Endothelial cell of umbilical vein (primary cell): ENCODE data around the gene PINK1.
"Not testable (repeated sequence)": the region's sequence is repeated elsewhere in the genome, so short reads cannot be mapped to it uniquely, and the experiment has no call there.

Experiments
- EZH2 ChIP-seq: IDR thresholded peaks from 2 replicates; pipeline ENCODE4 v1.6.1; 2012; ENCODE audit warnings: borderline replicate concordance, low read depth, mild to moderate bottlenecking, moderate library complexity, low read length, inconsistent platforms; ENCODE audit not compliant: severe bottlenecking
- GATA2 ChIP-seq: IDR thresholded peaks from 2 replicates; pipeline ENCODE4 v1.7.0; 2011; ENCODE audit warnings: low read depth, mild to moderate bottlenecking, moderate library complexity, mixed read lengths, low read length; ENCODE audit not compliant: insufficient read length, insufficient read depth
- POLR2A ChIP-seq: IDR thresholded peaks from 2 replicates; pipeline ENCODE4 v1.6.1; 2012; ENCODE audit warnings: low read depth, mild to moderate bottlenecking, control low read depth, low read length
- POLR2AphosphoS5 ChIP-seq: IDR thresholded peaks from 2 replicates; pipeline ENCODE4 v1.6.1; 2012; ENCODE audit warnings: low read depth, mild to moderate bottlenecking, control low read depth, low read length, moderate library complexity; ENCODE audit not compliant: insufficient read depth
- TF ChIP-seq, protein P1 (sequence below), 2 donors: IDR thresholded peaks; 1 replicate in 1 of 2; 2 replicates in 1 of 2; pipeline ENCODE4 v1.5.1; 2011; ENCODE audit warnings: low read length in 2 of 2, mild to moderate bottlenecking in 2 of 2, moderate library complexity in 2 of 2, control low read depth in 1 of 2, inconsistent platforms in 1 of 2, low read depth in 1 of 2; ENCODE audit not compliant: insufficient read depth in 1 of 2; ENCODE audit errors: extremely low read depth in 1 of 2
- TF ChIP-seq, protein P2 (sequence below): IDR thresholded peaks from 2 replicates; pipeline ENCODE4 v1.6.1; 2011; ENCODE audit not compliant: insufficient read depth, insufficient read length

GRCh38 chr1:20673626-20674025 lies 40.4 kb downstream of the PINK1 start:
- not testable (repeated sequence) for TF ChIP-seq POLR2A, EZH2, POLR2AphosphoS5, GATA2
- TF ChIP-seq, protein P1, sequence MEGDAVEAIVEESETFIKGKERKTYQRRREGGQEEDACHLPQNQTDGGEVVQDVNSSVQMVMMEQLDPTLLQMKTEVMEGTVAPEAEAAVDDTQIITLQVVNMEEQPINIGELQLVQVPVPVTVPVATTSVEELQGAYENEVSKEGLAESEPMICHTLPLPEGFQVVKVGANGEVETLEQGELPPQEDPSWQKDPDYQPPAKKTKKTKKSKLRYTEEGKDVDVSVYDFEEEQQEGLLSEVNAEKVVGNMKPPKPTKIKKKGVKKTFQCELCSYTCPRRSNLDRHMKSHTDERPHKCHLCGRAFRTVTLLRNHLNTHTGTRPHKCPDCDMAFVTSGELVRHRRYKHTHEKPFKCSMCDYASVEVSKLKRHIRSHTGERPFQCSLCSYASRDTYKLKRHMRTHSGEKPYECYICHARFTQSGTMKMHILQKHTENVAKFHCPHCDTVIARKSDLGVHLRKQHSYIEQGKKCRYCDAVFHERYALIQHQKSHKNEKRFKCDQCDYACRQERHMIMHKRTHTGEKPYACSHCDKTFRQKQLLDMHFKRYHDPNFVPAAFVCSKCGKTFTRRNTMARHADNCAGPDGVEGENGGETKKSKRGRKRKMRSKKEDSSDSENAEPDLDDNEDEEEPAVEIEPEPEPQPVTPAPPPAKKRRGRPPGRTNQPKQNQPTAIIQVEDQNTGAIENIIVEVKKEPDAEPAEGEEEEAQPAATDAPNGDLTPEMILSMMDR (IDR thresholded peaks at IDR 0.05; ENCODE audit: extremely low read depth in 1 of 2, insufficient read depth in 1 of 2, low read depth in 1 of 2, low read length in 2 of 2): not testable (repeated sequence)
- TF ChIP-seq, protein P2, sequence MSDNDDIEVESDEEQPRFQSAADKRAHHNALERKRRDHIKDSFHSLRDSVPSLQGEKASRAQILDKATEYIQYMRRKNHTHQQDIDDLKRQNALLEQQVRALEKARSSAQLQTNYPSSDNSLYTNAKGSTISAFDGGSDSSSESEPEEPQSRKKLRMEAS: not testable (repeated sequence)
